Umbilical cord (tissue), 2 donors: ENCODE measurements around the gene GSN. TPM values are rescaled to one million over a fixed set of nuclear protein-coding genes. Genes with fewer than 3 reads are reported as not detected.

Experiments
- DNase-seq: peaks from one replicate; pipeline ENCODE4 v3.0.0-alpha.2; 2015; ENCODE audit warnings: low spot score
- total RNA-seq: library from RNA; depleted of rRNA; stranded (reverse); fragments of >200 nt; gene quantifications from one replicate; pipeline ENCODE4 v1.2.3, GENCODE V29; 2014; ENCODE audit warnings: low replicate concordance; ENCODE audit not compliant: insufficient read depth

GSN gene
- total RNA-seq, 1 donor from 2014 or later: 421 TPM

- no peak for DNase-seq
Measured at GRCh38 chr9:121350036-121350435, 82.1 kb downstream of the GSN start.

- peak; percentile 99 for DNase-seq
Measured at GRCh38 chr9:121350993-121351561, 83.1 kb downstream of the GSN start.

GRCh38 chr9:121353241-121354061 is 85.5 kb downstream of the GSN start:
- DNase-seq: no peak

GRCh38 chr9:121354141-121354540 is 86.2 kb downstream of the GSN start:
- peak; percentile 59 for DNase-seq

- DNase-seq: no peak
Measured at GRCh38 chr9:121354762-121355161, 86.8 kb downstream of the GSN start.

GRCh38 chr9:121357011-121357410 is 89.0 kb downstream of the GSN start:
- no peak for DNase-seq

- DNase-seq: no peak
Measured at GRCh38 chr9:121358751-121359150, 90.8 kb downstream of the GSN start.

GRCh38 chr9:121359351-121360294 is 91.7 kb downstream of the GSN start:
- no peak for DNase-seq

- peak; percentile 77 for DNase-seq
Measured at GRCh38 chr9:121360601-121361374, 92.8 kb downstream of the GSN start.

GRCh38 chr9:121362813-121363621 is 95.1 kb downstream of the GSN start:
- peak; percentile 85 for DNase-seq

GRCh38 chr9:121363622-121363961 is 95.6 kb downstream of the GSN start:
- DNase-seq: no peak

GRCh38 chr9:121364077-121364476 is 96.1 kb downstream of the GSN start:
- DNase-seq: no peak

- no peak for DNase-seq
Measured at GRCh38 chr9:121364886-121365285, 96.9 kb downstream of the GSN start.

- no peak for DNase-seq
Measured at GRCh38 chr9:121365564-121365963, 97.6 kb downstream of the GSN start.

GRCh38 chr9:121366611-121367192 is 98.7 kb downstream of the GSN start:
- no peak for DNase-seq

- DNase-seq: peak; percentile 72
Measured at GRCh38 chr9:121367306-121368137, 99.6 kb downstream of the GSN start.

GRCh38 chr9:121368138-121368522 is 100.2 kb downstream of the GSN start:
- DNase-seq: no peak

- no peak for DNase-seq
Measured at GRCh38 chr9:121368745-121369144, 100.8 kb downstream of the GSN start.

GRCh38 chr9:121369595-121370265 is 101.8 kb downstream of the GSN start, which contains the start of gene STOM:
TSS of gene STOM (minus strand) at chr9:121370250. CDS start at chr9:121370187, 63 bp downstream.
- DNase-seq: peak; percentile 91
